ENCODE data around the gene WDR33. TPM values are rescaled to one million over a fixed set of nuclear protein-coding genes. Genes with fewer than 3 reads are reported as not detected.

WDR33 gene
- total and polyA plus RNA-seq, 7 donors = 11.2 to 38.9 (median 32.7) TPM

DNA sequence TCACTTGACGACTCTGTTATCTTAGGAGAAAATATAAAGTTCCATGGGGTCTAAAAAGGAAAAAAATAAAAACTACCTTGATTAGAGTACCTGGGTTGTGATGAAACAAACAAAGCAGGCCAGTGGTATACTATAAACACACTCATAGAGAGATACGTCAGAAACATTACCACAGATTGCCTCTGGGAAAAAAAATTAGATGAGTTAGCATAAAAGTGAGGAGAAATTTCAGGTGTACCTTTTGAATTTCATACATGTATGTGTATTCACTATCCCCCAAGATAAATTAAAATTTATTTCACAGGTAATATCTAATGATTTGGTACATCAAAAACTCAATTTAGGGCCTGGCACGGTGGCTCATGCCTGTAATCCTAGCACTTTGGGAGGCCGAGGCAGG is 18.2 kb downstream of the WDR33 start:
- Histone ChIP-seq H3K27me3 (ENCODE audit: insufficient read depth in 3 of 3, low read length in 2 of 3) (no peaks in the 10 kb centered on the region), H3K4me1 (peaks cover 8% of the 10 kb centered on the region), H3K9me3 (no peaks in the 10 kb centered on the region), H3K36me3 (ENCODE audit: insufficient read depth in 1 of 2, low read depth in 1 of 2) (no peaks in the 10 kb centered on the region), H3K4me3 (no peak overlapping the region), H3K27ac (no peak overlapping the region)
- DNase-seq (no peak), ATAC-seq (no peak)
- 72 to 89% (median 75%) methylated on average over 4 of the region's 4 CpGs for WGBS, 3 donors
- TF ChIP-seq, protein P1, sequence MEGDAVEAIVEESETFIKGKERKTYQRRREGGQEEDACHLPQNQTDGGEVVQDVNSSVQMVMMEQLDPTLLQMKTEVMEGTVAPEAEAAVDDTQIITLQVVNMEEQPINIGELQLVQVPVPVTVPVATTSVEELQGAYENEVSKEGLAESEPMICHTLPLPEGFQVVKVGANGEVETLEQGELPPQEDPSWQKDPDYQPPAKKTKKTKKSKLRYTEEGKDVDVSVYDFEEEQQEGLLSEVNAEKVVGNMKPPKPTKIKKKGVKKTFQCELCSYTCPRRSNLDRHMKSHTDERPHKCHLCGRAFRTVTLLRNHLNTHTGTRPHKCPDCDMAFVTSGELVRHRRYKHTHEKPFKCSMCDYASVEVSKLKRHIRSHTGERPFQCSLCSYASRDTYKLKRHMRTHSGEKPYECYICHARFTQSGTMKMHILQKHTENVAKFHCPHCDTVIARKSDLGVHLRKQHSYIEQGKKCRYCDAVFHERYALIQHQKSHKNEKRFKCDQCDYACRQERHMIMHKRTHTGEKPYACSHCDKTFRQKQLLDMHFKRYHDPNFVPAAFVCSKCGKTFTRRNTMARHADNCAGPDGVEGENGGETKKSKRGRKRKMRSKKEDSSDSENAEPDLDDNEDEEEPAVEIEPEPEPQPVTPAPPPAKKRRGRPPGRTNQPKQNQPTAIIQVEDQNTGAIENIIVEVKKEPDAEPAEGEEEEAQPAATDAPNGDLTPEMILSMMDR (IDR thresholded peaks at IDR 0.05) = no peak
- intact Hi-C loops (cut with DNase I) = no loop called here

DNA sequence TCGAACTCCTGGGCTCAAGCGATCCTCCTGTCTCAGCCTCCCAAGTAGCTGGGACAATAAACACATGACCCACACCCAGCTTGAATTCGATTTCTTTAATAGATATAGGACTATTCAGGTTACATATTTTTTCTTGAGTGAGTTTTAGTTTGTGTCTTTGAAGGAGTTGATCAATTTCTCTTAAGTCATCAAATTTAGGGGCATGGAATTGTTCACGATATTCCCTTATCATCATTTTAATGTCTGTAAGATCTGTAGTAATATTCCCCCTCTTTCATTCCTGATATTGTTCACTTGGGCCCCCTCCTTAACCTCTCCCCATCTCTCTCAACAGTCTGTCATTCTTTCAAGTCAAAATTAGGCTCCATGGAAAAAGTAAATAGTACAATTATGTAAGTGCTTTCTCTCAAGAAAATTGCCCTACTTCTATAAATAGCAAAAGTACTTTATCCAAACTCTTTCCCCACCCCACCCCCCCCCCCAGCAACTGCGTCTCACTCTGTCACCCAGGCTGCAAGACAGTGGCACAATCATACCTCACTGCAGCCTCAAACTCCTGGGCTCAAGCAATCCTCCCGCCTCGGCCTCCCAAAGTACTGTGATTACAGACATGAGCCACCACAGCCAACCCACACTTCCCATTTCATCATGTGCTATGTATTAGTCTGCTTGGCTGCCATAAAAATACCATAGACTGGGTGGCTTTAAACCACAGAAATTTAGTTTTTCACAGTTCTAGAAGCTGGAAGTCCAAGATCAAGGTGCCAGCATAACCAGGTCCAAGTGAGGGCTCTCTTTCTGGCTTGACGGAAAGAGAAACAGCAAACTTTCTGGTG is 20.1 kb downstream of the WDR33 start:
- Histone ChIP-seq H3K36me3 (ENCODE audit: insufficient read depth in 1 of 2, low read depth in 1 of 2) (no peaks in the 10 kb centered on the region), H3K27me3 (ENCODE audit: insufficient read depth in 3 of 3, low read length in 2 of 3) (no peaks in the 10 kb centered on the region), H3K27ac (no peak overlapping the region), H3K9me3 (no peaks in the 10 kb centered on the region), H3K4me1 (peaks cover 3% of the 10 kb centered on the region), H3K4me3 (no peak overlapping the region)
- TF ChIP-seq, protein P1 (IDR thresholded peaks at IDR 0.05) = no peak
- ATAC-seq (peak in 3 of 4 donors; percentile 37 to 59 (median 52)), DNase-seq (no peak)
- 86 to 91% (median 87%) methylated on average over 8 of the region's 8 CpGs for WGBS, 3 donors
- intact Hi-C loops (cut with DNase I) = no loop called here

DNA sequence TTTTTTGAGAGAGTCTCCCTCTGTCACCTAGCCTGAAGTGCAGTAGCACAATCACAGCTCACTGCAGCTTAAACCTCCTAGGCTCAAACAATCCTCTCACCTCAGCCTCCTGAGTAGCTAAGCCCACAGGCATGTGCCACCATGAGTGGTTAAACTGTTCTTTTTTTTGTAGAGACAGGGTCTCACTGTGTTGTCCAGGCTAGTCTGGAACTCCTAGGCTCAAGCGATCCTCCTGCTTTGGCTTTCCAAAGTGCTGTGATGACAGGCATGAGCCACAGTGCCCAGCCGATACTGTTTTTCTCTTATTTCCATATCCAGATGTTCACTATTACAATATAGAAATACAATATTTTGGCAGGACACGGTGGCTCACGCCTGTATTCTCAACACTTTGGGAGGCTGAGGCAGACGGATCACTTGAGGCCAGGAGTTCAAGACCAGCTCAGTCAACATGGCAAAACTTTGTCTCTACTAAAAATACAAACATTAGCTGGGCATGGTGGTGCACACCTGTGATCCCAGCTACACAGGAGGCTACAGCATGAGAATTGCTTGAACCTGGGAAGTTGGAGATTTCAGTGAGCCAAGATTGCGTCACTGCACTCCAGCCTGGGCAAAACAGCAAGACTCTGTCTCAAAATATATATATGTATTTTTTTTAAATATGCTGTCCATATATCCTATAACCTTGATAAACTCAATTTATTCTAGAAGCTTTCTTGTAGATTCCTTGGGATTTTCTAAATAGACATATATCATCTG is 24.7 kb downstream of the WDR33 start:
- Histone ChIP-seq H3K27me3 (ENCODE audit: insufficient read depth in 3 of 3, low read length in 2 of 3) (no peaks in the 10 kb centered on the region), H3K27ac (no peak overlapping the region), H3K9me3 (no peaks in the 10 kb centered on the region), H3K4me3 (no peak overlapping the region), H3K4me1 (peaks cover 23% of the 10 kb centered on the region), H3K36me3 (ENCODE audit: insufficient read depth in 1 of 2, low read depth in 1 of 2) (no peaks in the 10 kb centered on the region)
- DNase-seq (no peak), ATAC-seq (no peak)
- intact Hi-C loops (cut with DNase I) = no loop called here
- WGBS, 3 donors = 94 to 98% (median 97%) methylated on average over 6 of the region's 6 CpGs
- TF ChIP-seq, protein P1 (IDR thresholded peaks at IDR 0.05) = no peak

DNA sequence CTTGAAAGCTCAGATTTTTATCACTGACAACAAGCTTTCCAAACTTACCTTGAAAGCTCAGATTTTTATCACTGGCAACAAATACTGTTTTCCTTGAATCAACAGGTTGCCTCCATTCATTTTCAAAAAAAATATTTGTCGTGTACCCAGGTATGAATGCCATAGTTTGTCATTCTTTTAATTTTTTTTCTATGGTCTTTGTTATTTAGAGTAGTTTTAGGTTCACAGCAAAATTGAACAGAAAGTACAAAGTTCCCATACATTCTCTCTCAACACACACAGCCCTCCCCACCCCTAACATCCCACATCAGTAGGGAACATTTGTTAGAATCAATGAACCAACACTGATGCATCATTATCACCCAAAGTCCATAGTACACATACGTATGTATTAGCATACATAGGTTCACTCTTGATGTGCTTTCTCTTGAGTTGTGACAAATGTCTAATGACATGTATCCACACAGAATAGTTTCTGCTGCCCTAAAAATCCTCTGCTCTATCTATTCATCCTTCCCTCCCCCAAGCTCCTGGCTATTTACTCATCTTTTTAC is 25.9 kb downstream of the WDR33 start:
- Histone ChIP-seq H3K36me3 (ENCODE audit: insufficient read depth in 1 of 2, low read depth in 1 of 2) (no peaks in the 10 kb centered on the region), H3K4me3 (no peak overlapping the region), H3K9me3 (no peaks in the 10 kb centered on the region), H3K27me3 (ENCODE audit: insufficient read depth in 3 of 3, low read length in 2 of 3) (no peaks in the 10 kb centered on the region), H3K27ac (no peak overlapping the region), H3K4me1 (peaks cover 22% of the 10 kb centered on the region)
- peak in 1 of 4 donors; percentile 32 for ATAC-seq
- TF ChIP-seq, protein P1 (IDR thresholded peaks at IDR 0.05) = no peak
- 83 to 91% (median 89%) methylated on average over 2 of the region's 2 CpGs for WGBS, 3 donors
- intact Hi-C loops (cut with DNase I) = no loop called here
- no peak for DNase-seq

All from psoas muscle (tissue), 8 donors.